Measurements from ENCODE around the gene ZNF646.

Gene ZNF646

GRCh38 chr16:31077592-31078396, 3.6 kb downstream of the ZNF646 start:
- no peak overlapping the region for H3K4me3 ChIP-seq (ENCODE audit: low read depth, low read length)
- TF ChIP-seq CTCF (IDR thresholded peaks at IDR 0.05; ENCODE audit: low read depth, low read length): no peak

- no peak for TF ChIP-seq CTCF (IDR thresholded peaks at IDR 0.05; ENCODE audit: low read depth, low read length)
- no peak overlapping the region for H3K4me3 ChIP-seq (ENCODE audit: low read depth, low read length)
Measured at GRCh38 chr16:31078597-31079341, 4.5 kb downstream of the ZNF646 start.

- TF ChIP-seq CTCF (IDR thresholded peaks at IDR 0.05; ENCODE audit: low read depth, low read length): no peak
- H3K4me3 ChIP-seq (ENCODE audit: low read depth, low read length): no peak overlapping the region
Measured at GRCh38 chr16:31079342-31079944, 5.2 kb downstream of the ZNF646 start.

GRCh38 chr16:31080035-31080629, 5.9 kb downstream of the ZNF646 start:
- H3K4me3 ChIP-seq (ENCODE audit: low read depth, low read length): no peak overlapping the region
- no peak for TF ChIP-seq CTCF (IDR thresholded peaks at IDR 0.05; ENCODE audit: low read depth, low read length)

GRCh38 chr16:31080756-31081419, 6.7 kb downstream of the ZNF646 start:
- no peak for TF ChIP-seq CTCF (IDR thresholded peaks at IDR 0.05; ENCODE audit: low read depth, low read length)
- no peak overlapping the region for H3K4me3 ChIP-seq (ENCODE audit: low read depth, low read length)

GRCh38 chr16:31081428-31082351, 7.5 kb downstream of the ZNF646 start:
- TF ChIP-seq CTCF (IDR thresholded peaks at IDR 0.05; ENCODE audit: low read depth, low read length): no peak

More at GRCh38 chr16:31081428-31082351, 7.5 kb downstream of the ZNF646 start:
- H3K4me3 ChIP-seq (ENCODE audit: low read depth, low read length): no peak overlapping the region
